Body of pancreas (tissue), 4 donors: ENCODE measurements around the gene PSMC1.

Experiments
- CTCF ChIP-seq, 7 experiments: fragments of 450-650 bp in 4 of 7; fragments of 200-600 bp in 3 of 7; sonication (generic) in 3 of 7; IDR thresholded peaks; one replicate each; pipeline ENCODE4 v1.5.1; 2016 to 2019; ENCODE audit warnings: antibody characterized with exemption in 7 of 7
- POLR2A ChIP-seq, 3 donors: fragments of 450-650 bp; IDR thresholded peaks; one replicate each; pipeline ENCODE4 v1.6.1; 2016; ENCODE audit warnings: antibody characterized with exemption in 3 of 3, mild to moderate bottlenecking in 2 of 3

- TF ChIP-seq CTCF (IDR thresholded peaks at IDR 0.05) (no peak), POLR2A (IDR thresholded peaks at IDR 0.05) (no peak)
These were observed 65.5 kb downstream of the PSMC1 start for GRCh38 chr14:90321891-90322290.
